ENCODE data around the gene RHEB.

DNA sequence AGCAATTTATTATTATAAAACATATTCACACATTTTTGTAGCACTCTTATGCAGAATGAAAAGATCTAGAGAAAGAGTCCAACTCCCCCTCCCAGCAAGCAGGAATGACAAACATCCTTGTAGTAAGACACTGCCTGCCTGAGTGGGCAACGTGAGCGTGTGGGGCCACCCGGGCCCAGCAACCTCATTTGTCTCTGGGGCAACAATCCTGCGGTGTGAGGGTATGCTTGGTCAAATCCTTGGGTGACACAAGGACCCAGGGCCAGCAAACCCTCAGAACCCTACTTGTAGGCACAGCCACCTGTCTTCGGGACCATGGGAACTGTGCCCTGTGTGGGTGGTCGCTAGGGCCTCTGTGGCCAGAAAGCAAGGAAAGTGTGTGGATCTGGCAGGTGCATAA, 10.7 kb downstream of the RHEB start:
- TF ChIP-seq, protein P1, sequence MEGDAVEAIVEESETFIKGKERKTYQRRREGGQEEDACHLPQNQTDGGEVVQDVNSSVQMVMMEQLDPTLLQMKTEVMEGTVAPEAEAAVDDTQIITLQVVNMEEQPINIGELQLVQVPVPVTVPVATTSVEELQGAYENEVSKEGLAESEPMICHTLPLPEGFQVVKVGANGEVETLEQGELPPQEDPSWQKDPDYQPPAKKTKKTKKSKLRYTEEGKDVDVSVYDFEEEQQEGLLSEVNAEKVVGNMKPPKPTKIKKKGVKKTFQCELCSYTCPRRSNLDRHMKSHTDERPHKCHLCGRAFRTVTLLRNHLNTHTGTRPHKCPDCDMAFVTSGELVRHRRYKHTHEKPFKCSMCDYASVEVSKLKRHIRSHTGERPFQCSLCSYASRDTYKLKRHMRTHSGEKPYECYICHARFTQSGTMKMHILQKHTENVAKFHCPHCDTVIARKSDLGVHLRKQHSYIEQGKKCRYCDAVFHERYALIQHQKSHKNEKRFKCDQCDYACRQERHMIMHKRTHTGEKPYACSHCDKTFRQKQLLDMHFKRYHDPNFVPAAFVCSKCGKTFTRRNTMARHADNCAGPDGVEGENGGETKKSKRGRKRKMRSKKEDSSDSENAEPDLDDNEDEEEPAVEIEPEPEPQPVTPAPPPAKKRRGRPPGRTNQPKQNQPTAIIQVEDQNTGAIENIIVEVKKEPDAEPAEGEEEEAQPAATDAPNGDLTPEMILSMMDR (IDR thresholded peaks at IDR 0.05) = no peak
- TF ChIP-seq POLR2A (IDR thresholded peaks at IDR 0.05) = no peak

Measured in heart left ventricle (tissue), 13 donors.